Adrenal gland (tissue), 5 donors: ENCODE data around the gene PLP2.

Experiments
- POLR2A ChIP-seq, 2 donors: fragments of 450-650 bp; IDR thresholded peaks; one replicate each; pipeline ENCODE4 v1.6.1; 2017; ENCODE audit warnings: antibody characterized with exemption in 2 of 2, mild to moderate bottlenecking in 2 of 2, moderate library complexity in 1 of 2
- TF ChIP-seq, protein P1 (sequence below), 6 experiments: fragments of 450-650 bp in 4 of 6; fragments of 200-600 bp in 2 of 6; sonication (generic) in 1 of 6; IDR thresholded peaks; 1 replicate in 5 of 6; 2 replicates in 1 of 6; pipeline versions ENCODE4 v1.5.1 to v1.8.0; 2016 to 2021; ENCODE audit warnings: antibody characterized with exemption in 6 of 6, mild to moderate bottlenecking in 2 of 6, moderate library complexity in 1 of 6
- donor health status: DM: no; HTN: no; CAD: no.

GRCh38 chrX:49202022-49202421 lies 30.3 kb downstream of the PLP2 start:
- TF ChIP-seq, protein P1, sequence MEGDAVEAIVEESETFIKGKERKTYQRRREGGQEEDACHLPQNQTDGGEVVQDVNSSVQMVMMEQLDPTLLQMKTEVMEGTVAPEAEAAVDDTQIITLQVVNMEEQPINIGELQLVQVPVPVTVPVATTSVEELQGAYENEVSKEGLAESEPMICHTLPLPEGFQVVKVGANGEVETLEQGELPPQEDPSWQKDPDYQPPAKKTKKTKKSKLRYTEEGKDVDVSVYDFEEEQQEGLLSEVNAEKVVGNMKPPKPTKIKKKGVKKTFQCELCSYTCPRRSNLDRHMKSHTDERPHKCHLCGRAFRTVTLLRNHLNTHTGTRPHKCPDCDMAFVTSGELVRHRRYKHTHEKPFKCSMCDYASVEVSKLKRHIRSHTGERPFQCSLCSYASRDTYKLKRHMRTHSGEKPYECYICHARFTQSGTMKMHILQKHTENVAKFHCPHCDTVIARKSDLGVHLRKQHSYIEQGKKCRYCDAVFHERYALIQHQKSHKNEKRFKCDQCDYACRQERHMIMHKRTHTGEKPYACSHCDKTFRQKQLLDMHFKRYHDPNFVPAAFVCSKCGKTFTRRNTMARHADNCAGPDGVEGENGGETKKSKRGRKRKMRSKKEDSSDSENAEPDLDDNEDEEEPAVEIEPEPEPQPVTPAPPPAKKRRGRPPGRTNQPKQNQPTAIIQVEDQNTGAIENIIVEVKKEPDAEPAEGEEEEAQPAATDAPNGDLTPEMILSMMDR (IDR thresholded peaks at IDR 0.05) = no peak
- no peak for TF ChIP-seq POLR2A (IDR thresholded peaks at IDR 0.05)
